A549 (cell line): ENCODE measurements around the gene EIF1AD. TPM values are rescaled to one million over a fixed set of nuclear protein-coding genes. Genes with fewer than 3 reads are reported as not detected.

Experiments
- ATAC-seq, 2 experiments: fragments of 200-7000 bp in 1 of 2; fragments of >200 bp in 1 of 2; cut with Nextera tagmentation in 1 of 2; cut with Tn5 transposase in 1 of 2; 3 replicates each; pipeline versions ENCODE4 v1.8.0 to v1.9.1; 2018 to 2020; ENCODE audit warnings: mild to moderate bottlenecking in 1 of 2, moderate library complexity in 1 of 2
- CTCF ChIA-PET: fragments of 300-600 bp; sonication (Branson Sonifier 250); formaldehyde crosslinking; extraction: SDS; loops from one replicate; lab custom pipeline; 2021; ENCODE audit warnings: antibody characterized with exemption, inconsistent platforms; lab: Yijun Ruan, JAX
- POLR2A ChIA-PET: fragments of 350-600 bp; formaldehyde crosslinking; extraction: SDS; loops from one replicate; lab custom pipeline; 2021; ENCODE audit warnings: antibody characterized with exemption, inconsistent platforms; lab: Yijun Ruan, JAX
- DNase-seq, 2 experiments: peaks; one replicate each; pipeline versions ENCODE4 v3.0.0 to v3.0.0-alpha.2; 2011 to 2016; ENCODE audit warnings: low read depth in 1 of 2, low spot score in 1 of 2
- FAIRE-seq: peaks from 2 replicates; lab custom pipeline; 2011; peaks lifted over from hg19 to GRCh38; lab: Jason Lieb, UNC
- H3K27ac ChIP-seq, 2 experiments: fragments of >200 bp; sonication (Bioruptor Twin); formaldehyde crosslinking; 3 replicates each; pipeline ENCODE4 v1.5.1; 2016 to 2017
- H3K4me1 ChIP-seq: fragments of >200 bp; sonication (Bioruptor Twin); formaldehyde crosslinking; 3 replicates; pipeline ENCODE4 v1.6.1; 2016
- H3K4me2 ChIP-seq: fragments of >200 bp; sonication (Bioruptor Twin); formaldehyde crosslinking; 3 replicates; pipeline ENCODE4 v1.6.1; 2016
- H3K4me3 ChIP-seq: fragments of >200 bp; sonication (Bioruptor Twin); formaldehyde crosslinking; 3 replicates; pipeline ENCODE4 v1.5.1; 2016
- H3K9me3 ChIP-seq: fragments of >200 bp; sonication (Bioruptor Twin); formaldehyde crosslinking; 3 replicates; pipeline ENCODE4 v1.6.1; 2016
- CHD4 ChIP-seq: fragments of 200-600 bp; sonication (generic); IDR thresholded peaks from 2 replicates; pipeline ENCODE4 v1.6.1; 2016; ENCODE audit warnings: antibody characterized with exemption, mild to moderate bottlenecking, borderline replicate concordance
- CTCF ChIP-seq: fragments of >200 bp; sonication (Bioruptor Twin); formaldehyde crosslinking; IDR thresholded peaks from 3 replicates; pipeline ENCODE4 v1.5.1; 2016
- EHF ChIP-seq: fragments of 250-450 bp; sonication (Bioruptor Pico); IDR thresholded peaks from 2 replicates; pipeline ENCODE4 v1.5.0; 2020; ENCODE audit warnings: mild to moderate bottlenecking
- ELK1 ChIP-seq: fragments of 150-350 bp; IDR thresholded peaks from 2 replicates; pipeline ENCODE4 v1.6.1; 2014; ENCODE audit warnings: low read depth, mild to moderate bottlenecking, low read length
- GATA3 ChIP-seq: IDR thresholded peaks from 2 replicates; pipeline ENCODE4 v1.6.1; 2012; ENCODE audit warnings: borderline replicate concordance
- HES2 ChIP-seq: fragments of >200 bp; sonication (Bioruptor Twin); formaldehyde crosslinking; IDR thresholded peaks from 2 replicates; pipeline ENCODE4 v1.6.1; 2016
- HMGXB4 ChIP-seq: fragments of 250-450 bp; sonication (Bioruptor Pico); IDR thresholded peaks from 2 replicates; pipeline ENCODE4 v1.5.0; 2021; ENCODE audit warnings: mild to moderate bottlenecking, moderate library complexity, borderline replicate concordance
- HOXB5 ChIP-seq: fragments of 250-450 bp; sonication (Bioruptor Pico); IDR thresholded peaks from 2 replicates; pipeline ENCODE4 v1.5.0; 2020; ENCODE audit warnings: mild to moderate bottlenecking, moderate library complexity
- JUN ChIP-seq, 2 experiments: fragments of >200 bp; sonication (Bioruptor Twin); formaldehyde crosslinking; IDR thresholded peaks; 2 replicates in 1 of 2; 3 replicates in 1 of 2; pipeline ENCODE4 v1.6.1; 2016 to 2017
- KDM5A ChIP-seq: fragments of 200-600 bp; sonication (generic); IDR thresholded peaks from 2 replicates; pipeline ENCODE4 v1.6.1; 2016; ENCODE audit warnings: antibody characterized with exemption, mild to moderate bottlenecking
- MAX ChIP-seq: IDR thresholded peaks from 2 replicates; pipeline ENCODE4 v1.6.1; 2012
- NFE2L2 ChIP-seq: fragments of 150-350 bp; conservative IDR thresholded peaks from 2 replicates; pipeline ENCODE4 v1.6.1; 2014; ENCODE audit warnings: low read length
- NPAS2 ChIP-seq: fragments of 250-450 bp; sonication (Bioruptor Pico); IDR thresholded peaks from 2 replicates; pipeline ENCODE4 v1.8.0; 2022; ENCODE audit warnings: mild to moderate bottlenecking, moderate library complexity, borderline replicate concordance
- PBX3 ChIP-seq: IDR thresholded peaks from 2 replicates; pipeline ENCODE4 v1.6.1; 2012
- POLR2A ChIP-seq: IDR thresholded peaks from 2 replicates; pipeline ENCODE4 v1.6.1; 2012; ENCODE audit warnings: mild to moderate bottlenecking, low read length
- RAD21 ChIP-seq, 2 experiments: fragments of >200 bp in 1 of 2; sonication (Bioruptor Twin) in 1 of 2; formaldehyde crosslinking in 1 of 2; IDR thresholded peaks in 1 of 2; conservative IDR thresholded peaks in 1 of 2; 2 replicates in 1 of 2; 3 replicates in 1 of 2; pipeline ENCODE4 v1.6.1; 2012 to 2018; ENCODE audit warnings: inconsistent platforms in 1 of 2
- RARB ChIP-seq: fragments of 250-450 bp; sonication (Bioruptor Pico); IDR thresholded peaks from 2 replicates; pipeline ENCODE4 v1.8.0; 2021; ENCODE audit warnings: mild to moderate bottlenecking, moderate library complexity
- USF2 ChIP-seq: fragments of 450-650 bp; IDR thresholded peaks from 2 replicates; pipeline ENCODE4 v1.6.1; 2014; ENCODE audit warnings: antibody characterized with exemption
- ZC3H11A ChIP-seq: fragments of 450-650 bp; IDR thresholded peaks from 2 replicates; pipeline ENCODE4 v1.6.1; 2014; ENCODE audit warnings: antibody characterized with exemption, mild to moderate bottlenecking
- ZNF302 ChIP-seq: fragments of 250-450 bp; sonication (Bioruptor Pico); IDR thresholded peaks from 2 replicates; pipeline ENCODE4 v1.9.0; 2021; ENCODE audit warnings: inconsistent platforms, mild to moderate bottlenecking, moderate library complexity
- WGBS: methylation state at CpG from one replicate; pipeline ENCODE4 v1.1.6; 2017; ENCODE audit errors: missing lambda C conversion rate; 5-methylcytosine and 5-hydroxymethylcytosine counted together
- polyA plus RNA-seq, 4 experiments: library from polyadenylated mRNA; depleted of rRNA in 3 of 4; stranded (reverse); fragments of >200 nt; fragmentation: RNase III in 1 of 4; extraction: RNeasy Plus Mini Kit Qiagen cat#74134 plus additional on column Dnase treatment in 1 of 4; gene quantifications; 2 replicates in 3 of 4; 3 replicates in 1 of 4; pipeline ENCODE4 v1.2.3, GENCODE V29; 2011 to 2017

The EIF1AD gene
- polyA plus RNA-seq, 2 of the 4 experiments (the other 2 are of a cell fraction): 38.6 to 41.0 TPM

GRCh38 chr11:65978391-65979238 lies 23.3 kb downstream of the EIF1AD start:
- Histone ChIP-seq H3K9me3 (no peaks in the 10 kb centered on the region), H3K4me3 (no peak overlapping the region), H3K4me1 (no peaks in the 10 kb centered on the region), H3K27ac (no peak overlapping the region), H3K4me2 (no peak overlapping the region)
- no peak for TF ChIP-seq HES2
- TF ChIP-seq ZC3H11A: no peak
- no peak for TF ChIP-seq EHF
- TF ChIP-seq HOXB5 (CRISPR knock-in tag): no peak
- no peak for TF ChIP-seq JUN (IDR thresholded peaks at IDR 0.05)
- no peak for TF ChIP-seq NFE2L2
- TF ChIP-seq USF2: no peak
- TF ChIP-seq RARB (CRISPR knock-in tag): no peak
- no peak for TF ChIP-seq ZNF302
- no peak for TF ChIP-seq HMGXB4 (CRISPR knock-in tag)
- no peak for TF ChIP-seq CHD4
- TF ChIP-seq MAX: no peak
- TF ChIP-seq POLR2A: no peak
- no peak for TF ChIP-seq KDM5A
- TF ChIP-seq ELK1: no peak
- TF ChIP-seq GATA3: no peak
- TF ChIP-seq PBX3: no peak
- no peak for TF ChIP-seq CTCF
- TF ChIP-seq RAD21 (conservative IDR thresholded peaks at IDR 0.05 in 1 of 2, IDR thresholded peaks at IDR 0.05 in 1 of 2): no peak
- TF ChIP-seq NPAS2 (CRISPR knock-in tag): no peak
- no peak for DNase-seq
- ChIA-PET POLR2A (interaction anchor here (0.8 kb wide), 1 partner anchor 90 kb away, joined by 3 read pairs; the partner anchor contains the start of gene FIBP), CTCF (interaction anchor here (1.6 to 11.8 kb wide), 4 partner anchors 10 to 91 kb away, joined by 4 to 163 read pairs (median 24); partner anchors contain the start of genes CCDC85B and FIBP)
- WGBS: 93% methylated on average over 34 of the region's 34 CpGs
- ATAC-seq: no peak
- FAIRE-seq: no peak
